HFF-Myc (cell line): ENCODE measurements around the gene EYS.

Experiments used
- DNase-seq: peaks from one replicate; pipeline ENCODE4 v3.0.0-alpha.2; 2011; ENCODE audit warnings: low read depth; ENCODE audit errors: extremely low read depth
- H3K4me3 ChIP-seq: replicated peaks from 2 replicates; pipeline ENCODE4 v1.5.1; 2011; ENCODE audit warnings: low read depth, mild to moderate bottlenecking, control low read depth, low read length
- CTCF ChIP-seq: IDR thresholded peaks from 2 replicates; pipeline ENCODE4 v1.5.1; 2012; ENCODE audit warnings: mild to moderate bottlenecking, low read depth, low read length, control low read depth; ENCODE audit errors: missing control alignments

EYS gene

GRCh38 chr6:64896939-64897338, 810.1 kb downstream of the EYS start:
- no peak for DNase-seq

GRCh38 chr6:64895945-64896344, 811.1 kb downstream of the EYS start:
- no peak for DNase-seq
- TF ChIP-seq CTCF = no peak
- H3K4me3 ChIP-seq = no peak overlapping the region

More at GRCh38 chr6:64896939-64897338, 810.1 kb downstream of the EYS start:
- TF ChIP-seq CTCF = no peak
- no peak overlapping the region for H3K4me3 ChIP-seq

- no peak for DNase-seq
- no peak for TF ChIP-seq CTCF
- H3K4me3 ChIP-seq = no peak overlapping the region
Observed at GRCh38 chr6:64890609-64891008, 816.4 kb downstream of the EYS start.

- no peak for TF ChIP-seq CTCF
- no peak for DNase-seq
- H3K4me3 ChIP-seq = no peak overlapping the region
Observed at GRCh38 chr6:64889144-64889543, 817.9 kb downstream of the EYS start.

- no peak overlapping the region for H3K4me3 ChIP-seq
- no peak for DNase-seq
- no peak for TF ChIP-seq CTCF
Observed at GRCh38 chr6:64874776-64875175, 832.2 kb downstream of the EYS start.

GRCh38 chr6:64872633-64873032, 834.4 kb downstream of the EYS start:
- no peak for TF ChIP-seq CTCF
- H3K4me3 ChIP-seq = no peak overlapping the region
- DNase-seq = no peak

GRCh38 chr6:64861039-64861651, 845.9 kb downstream of the EYS start:
- H3K4me3 ChIP-seq = no peak overlapping the region
- DNase-seq = no peak
- TF ChIP-seq CTCF = no peak
